ENCODE results near the gene ZNF780A.
"Not testable (repeated sequence)": the region's sequence is repeated elsewhere in the genome, so short reads cannot be mapped to it uniquely, and the experiment has no call there.

ZNF780A gene

GRCh38 chr19:40090241-40091204, at the start of gene ZNF780A:
Gene ZNF780A (minus strand): TSS chr19:40090943. CDS start chr19:40084753, 6,190 bp downstream.
- DNase-seq, result peak; percentile 41

GRCh38 chr19:40139533-40140287, 49.0 kb upstream of the ZNF780A start:
- peak; percentile 37 for DNase-seq

- no peak for DNase-seq
These were observed 46.1 kb upstream of the ZNF780A start for GRCh38 chr19:40136818-40137217.

DNA sequence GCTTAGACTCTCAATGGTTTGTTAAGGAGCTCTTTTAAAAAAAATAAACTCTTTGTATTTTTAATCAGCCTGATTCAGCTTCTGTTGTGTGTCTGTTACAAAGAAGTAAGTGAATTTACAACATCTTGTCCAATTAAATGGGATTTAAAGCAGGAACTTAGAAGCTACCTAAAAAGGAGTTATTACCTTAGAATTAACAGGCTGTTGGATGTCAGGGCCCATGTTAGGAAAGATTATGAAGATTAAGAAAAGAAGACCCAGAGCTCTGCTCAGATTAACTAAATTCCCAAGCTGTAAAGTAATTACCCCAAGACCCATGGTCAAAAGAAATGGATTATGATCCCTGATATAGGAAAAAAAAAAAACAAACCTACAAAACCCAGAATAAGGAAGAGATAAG, 44.1 kb upstream of the ZNF780A start:
- no peak for DNase-seq

- DNase-seq, result no peak
These were observed 42.7 kb upstream of the ZNF780A start for GRCh38 chr19:40133491-40133890.

DNA sequence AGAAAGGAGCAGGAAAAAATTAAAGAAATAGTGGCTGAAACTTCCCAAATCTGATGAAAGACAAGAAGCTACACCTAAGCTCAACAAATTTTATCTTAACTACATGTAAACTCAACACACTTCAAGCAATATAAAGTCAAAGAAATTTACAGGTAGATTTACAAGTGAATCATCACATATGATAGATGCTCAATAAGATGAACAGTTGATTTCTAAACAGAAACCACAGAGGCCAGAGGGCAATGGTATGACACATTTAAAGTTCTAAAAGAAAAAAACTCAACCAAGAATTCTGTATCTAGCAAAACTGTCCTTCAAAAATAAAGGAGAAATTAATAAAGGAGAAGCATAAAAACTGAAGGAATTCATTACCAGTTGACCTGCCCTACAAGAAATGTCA, 39.3 kb upstream of the ZNF780A start:
- DNase-seq, result no peak

GRCh38 chr19:40129425-40129824, 38.7 kb upstream of the ZNF780A start:
- DNase-seq, result no peak

DNA sequence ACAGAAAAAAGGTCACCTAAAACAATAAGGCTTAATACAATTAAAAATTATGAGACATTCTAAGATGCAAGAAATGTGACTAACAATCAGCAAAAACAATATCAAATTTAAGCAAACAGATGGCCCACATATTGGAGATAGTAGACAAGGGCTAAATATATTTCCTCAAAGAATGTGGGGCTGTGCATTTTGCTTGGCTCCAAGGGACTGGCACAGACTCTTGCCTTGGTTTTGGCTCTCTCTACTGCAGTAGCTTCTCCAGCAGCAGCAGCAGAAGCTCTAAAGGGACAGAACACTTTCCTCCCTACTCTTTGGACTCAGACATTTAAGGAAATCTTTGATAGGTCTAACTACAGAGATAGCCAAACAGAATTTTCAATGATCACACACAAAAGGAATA, 38.2 kb upstream of the ZNF780A start:
- DNase-seq, result no peak

GRCh38 chr19:40119380-40119779, 28.6 kb upstream of the ZNF780A start:
- no peak for DNase-seq

DNA sequence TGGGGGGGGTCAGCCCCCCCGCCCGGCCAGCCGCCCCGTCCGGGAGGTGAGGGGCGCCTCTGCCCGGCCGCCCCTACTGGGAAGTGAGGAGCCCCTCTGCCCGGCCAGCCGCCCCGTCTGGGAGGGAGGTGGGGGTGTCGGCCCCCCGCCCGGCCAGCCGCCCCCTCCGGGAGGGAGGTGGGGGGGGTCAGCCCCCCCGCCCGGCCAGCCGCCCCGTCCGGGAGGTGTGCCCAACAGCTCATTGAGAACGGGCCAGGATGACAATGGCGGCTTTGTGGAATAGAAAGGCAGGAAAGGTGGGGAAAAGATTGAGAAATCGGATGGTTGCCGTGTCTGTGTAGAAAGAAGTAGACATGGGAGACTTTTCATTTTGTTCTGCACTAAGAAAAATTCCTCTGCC, 27.9 kb upstream of the ZNF780A start:
- DNase-seq, result not testable (repeated sequence)

- DNase-seq, result no peak
These were observed 25.3 kb upstream of the ZNF780A start for GRCh38 chr19:40116075-40116474.

GRCh38 chr19:40114119-40114518, 23.4 kb upstream of the ZNF780A start:
- not testable (repeated sequence) for DNase-seq

GRCh38 chr19:40112271-40112670, 21.5 kb upstream of the ZNF780A start:
- DNase-seq, result not testable (repeated sequence)

DNA sequence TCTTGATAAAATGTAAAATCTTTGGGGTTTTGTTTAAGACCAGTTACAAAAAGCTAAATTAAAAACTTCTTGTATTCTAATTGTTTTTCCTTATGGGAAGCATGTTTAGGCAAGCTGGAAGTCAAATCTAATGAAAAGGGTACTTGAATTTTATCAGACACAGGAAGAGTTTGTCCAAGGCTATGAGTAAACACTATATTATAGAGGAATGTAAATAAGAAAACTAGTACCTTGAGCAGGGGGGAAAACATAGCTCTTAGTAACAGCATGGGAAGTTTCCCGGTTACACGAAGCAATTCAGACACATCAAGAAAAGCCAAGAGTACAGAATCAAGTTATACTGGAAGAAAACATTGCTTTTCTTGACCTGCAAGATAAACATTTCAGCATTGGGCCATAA, 19.8 kb upstream of the ZNF780A start:
- DNase-seq, result no peak

GRCh38 chr19:40104754-40105153, 14.0 kb upstream of the ZNF780A start:
- no peak for DNase-seq

- no peak for DNase-seq
These were observed 12.9 kb upstream of the ZNF780A start for GRCh38 chr19:40103600-40103999.

- DNase-seq, result no peak
These were observed 11.1 kb upstream of the ZNF780A start for GRCh38 chr19:40101813-40102212.

DNA sequence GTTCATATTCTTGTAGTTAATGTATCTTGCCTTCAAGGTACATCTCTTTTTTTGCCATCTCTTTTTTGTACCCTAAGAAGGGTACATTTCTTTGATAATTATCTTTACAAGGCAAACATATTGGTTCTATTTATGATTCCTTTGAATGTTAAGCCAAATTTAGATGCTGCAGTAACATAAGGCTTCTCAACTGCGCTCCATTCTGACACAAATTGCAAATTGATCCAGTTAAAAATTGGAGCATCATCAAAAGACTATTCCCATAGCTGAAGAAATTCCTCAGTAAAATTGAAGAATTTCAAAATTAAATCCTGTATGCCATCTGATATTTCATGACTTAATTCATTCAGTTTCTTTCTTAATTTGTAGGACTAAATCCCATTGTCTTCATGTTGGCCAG, 2.7 kb upstream of the ZNF780A start:
- DNase-seq, result no peak

GRCh38 chr19:40091205-40092129, 724 bp upstream of the ZNF780A start:
- no peak for DNase-seq

DNA sequence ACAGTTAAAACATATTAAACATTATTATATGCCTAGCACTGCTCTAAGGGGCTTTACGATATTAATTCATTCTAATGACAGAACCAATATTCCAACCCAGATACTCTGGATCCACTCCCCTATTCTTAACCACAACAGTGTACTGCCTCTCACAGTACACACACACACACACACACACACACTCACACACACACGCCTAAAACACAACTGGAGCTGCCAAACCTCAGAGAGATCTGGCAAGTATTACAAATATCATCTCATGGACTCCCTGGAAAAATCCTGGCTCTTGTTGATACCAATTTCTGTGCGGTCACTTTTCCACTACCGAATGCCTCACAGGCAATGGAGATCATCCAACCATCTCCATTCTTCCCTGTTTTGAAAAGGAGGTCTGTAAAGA, 1.3 kb downstream of the ZNF780A start:
- no peak for DNase-seq

DNA sequence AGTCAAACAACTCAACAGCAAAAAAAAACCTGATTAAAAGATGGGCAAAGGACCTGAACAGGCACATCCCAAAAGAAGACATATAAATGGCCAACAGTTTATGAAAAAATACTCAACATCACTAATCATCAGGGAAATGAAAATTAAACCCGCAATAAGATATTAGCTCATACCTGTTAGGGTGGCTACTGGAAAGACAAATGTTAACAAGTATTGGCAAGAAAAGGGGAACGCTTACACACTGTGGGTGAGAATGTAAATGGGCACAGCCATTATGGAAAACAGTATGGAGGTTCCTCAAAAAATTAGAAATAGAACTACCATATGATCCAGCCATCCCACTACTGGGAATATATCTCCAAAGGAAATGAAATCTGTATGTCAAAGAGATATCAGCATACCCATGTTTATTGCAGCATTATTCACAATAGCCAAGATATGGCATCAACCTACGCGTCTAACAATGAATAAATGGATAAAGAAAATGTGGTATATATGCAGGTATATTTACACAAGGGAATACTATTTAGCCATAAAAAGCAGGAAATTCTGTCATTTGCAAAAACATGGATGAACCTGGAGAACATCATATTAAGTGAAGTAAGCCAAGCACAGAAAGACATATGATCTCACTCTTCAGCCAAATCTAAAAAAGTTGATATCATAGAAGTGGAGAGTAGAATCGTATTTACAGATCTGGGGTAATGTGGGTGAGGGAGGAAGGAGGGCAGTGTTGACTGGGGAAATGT, 2.3 kb downstream of the ZNF780A start:
- no peak for DNase-seq

DNA sequence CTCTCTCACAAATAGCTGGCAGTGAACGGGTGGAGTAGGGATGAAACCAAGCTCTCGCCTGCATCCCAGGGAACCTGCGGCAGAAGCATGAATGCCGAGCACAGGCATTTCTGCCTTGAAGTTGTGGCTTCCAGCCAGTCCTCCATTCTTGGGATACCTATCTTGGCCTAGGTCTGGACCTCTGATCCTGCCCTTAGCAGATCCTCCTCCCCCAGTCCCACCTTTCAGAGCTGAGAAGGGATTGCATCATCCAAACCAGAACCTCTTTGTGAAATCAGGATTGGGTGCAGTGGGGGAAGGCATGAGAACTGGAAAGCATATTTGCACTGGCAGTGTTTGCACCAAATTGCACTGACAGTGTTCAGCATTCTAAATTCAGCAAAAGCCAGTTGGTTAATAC, 5.8 kb downstream of the ZNF780A start:
- no peak for DNase-seq
